Skeletal muscle tissue (tissue), 4 donors: ENCODE results near the gene ERC1. TPM values are rescaled to one million over a fixed set of nuclear protein-coding genes. Genes with fewer than 3 reads are reported as not detected.

Experiments
- H3K27ac ChIP-seq: one replicate; pipeline ENCODE4 v1.7.0; 2013; ENCODE audit warnings: mild to moderate bottlenecking, low read depth, low read length, inconsistent platforms
- H3K27me3 ChIP-seq, 3 donors: one replicate each; pipeline ENCODE4 v1.7.0; 2013; ENCODE audit warnings: low read length in 3 of 3; ENCODE audit not compliant: control insufficient read depth in 3 of 3, insufficient read depth in 3 of 3
- H3K36me3 ChIP-seq, 3 donors: one replicate each; pipeline ENCODE4 v1.7.0; 2013; ENCODE audit warnings: low read length in 3 of 3; ENCODE audit not compliant: control insufficient read depth in 3 of 3, insufficient read depth in 3 of 3
- H3K4me1 ChIP-seq, 3 donors: one replicate each; pipeline ENCODE4 v1.7.0; 2013; ENCODE audit warnings: low read length in 3 of 3, mild to moderate bottlenecking in 3 of 3; ENCODE audit not compliant: control insufficient read depth in 3 of 3, insufficient read depth in 3 of 3
- H3K4me3 ChIP-seq, 3 donors: one replicate each; pipeline ENCODE4 v1.7.0; 2013; ENCODE audit warnings: low read length in 3 of 3
- H3K9ac ChIP-seq, 3 donors: one replicate each; pipeline ENCODE4 v1.7.0; 2013; ENCODE audit warnings: low read length in 3 of 3, mild to moderate bottlenecking in 3 of 3, moderate library complexity in 2 of 3, low read depth in 1 of 3
- H3K9me3 ChIP-seq, 3 donors: one replicate each; pipeline ENCODE4 v1.7.0; 2013; ENCODE audit warnings: low read length in 3 of 3; ENCODE audit not compliant: control insufficient read depth in 3 of 3
- total RNA-seq: library from RNA; depleted of rRNA; stranded (reverse); fragments of >200 nt; gene quantifications from one replicate; pipeline ENCODE4 v1.2.3, GENCODE V29; 2014
- donor health status: Osteomylitis.

The ERC1 gene
- total RNA-seq, 1 donor from 2014 or later, result 56.9 TPM

GRCh38 chr12:1343422-1343821, 352.4 kb downstream of the ERC1 start:
- Histone ChIP-seq H3K9me3 (no peaks in the 10 kb centered on the region), H3K27ac (no peak overlapping the region), H3K9ac (no peak overlapping the region), H3K4me1 (peaks cover 7 to 11% (median 7%) of the 10 kb centered on the region in 3 donors), H3K36me3 (no peaks in the 10 kb centered on the region), H3K4me3 (no peak overlapping the region), H3K27me3 (no peaks in the 10 kb centered on the region)

- H3K4me3 ChIP-seq, result no peak overlapping the region
- H3K27me3 ChIP-seq, result no peaks in the 10 kb centered on the region
- no peaks in the 10 kb centered on the region for H3K9me3 ChIP-seq
- peaks cover 7 to 11% (median 7%) of the 10 kb centered on the region in 3 donors for H3K4me1 ChIP-seq
- H3K9ac ChIP-seq, result no peak overlapping the region
- H3K36me3 ChIP-seq, result no peaks in the 10 kb centered on the region
- no peak overlapping the region for H3K27ac ChIP-seq
Observed at GRCh38 chr12:1344245-1344644, 353.2 kb downstream of the ERC1 start.

- H3K27me3 ChIP-seq, result no peaks in the 10 kb centered on the region
- H3K27ac ChIP-seq, result no peak overlapping the region
- no peaks in the 10 kb centered on the region for H3K9me3 ChIP-seq
- no peak overlapping the region for H3K4me3 ChIP-seq
- no peaks in the 10 kb centered on the region for H3K36me3 ChIP-seq
- H3K4me1 ChIP-seq, result peaks cover 0 to 10% (median 5%) of the 10 kb centered on the region in 3 donors
- H3K9ac ChIP-seq, result no peak overlapping the region
Observed at GRCh38 chr12:1346126-1346525, 355.1 kb downstream of the ERC1 start.

GRCh38 chr12:1347294-1347693, 356.3 kb downstream of the ERC1 start:
- Histone ChIP-seq H3K27ac (no peak overlapping the region), H3K9me3 (no peaks in the 10 kb centered on the region), H3K27me3 (no peaks in the 10 kb centered on the region), H3K36me3 (no peaks in the 10 kb centered on the region), H3K4me1 (peaks cover 0 to 10% (median 5%) of the 10 kb centered on the region in 3 donors), H3K9ac (no peak overlapping the region), H3K4me3 (no peak overlapping the region)

- Histone ChIP-seq H3K27ac (no peak overlapping the region), H3K4me3 (no peak overlapping the region), H3K9ac (no peak overlapping the region), H3K27me3 (no peaks in the 10 kb centered on the region), H3K36me3 (no peaks in the 10 kb centered on the region), H3K4me1 (peaks cover 0 to 10% (median 5%) of the 10 kb centered on the region in 3 donors), H3K9me3 (no peaks in the 10 kb centered on the region)
Observed at GRCh38 chr12:1348606-1349005, 357.6 kb downstream of the ERC1 start.

- Histone ChIP-seq H3K27me3 (no peaks in the 10 kb centered on the region), H3K4me3 (no peak overlapping the region), H3K36me3 (no peaks in the 10 kb centered on the region), H3K27ac (no peak overlapping the region), H3K9ac (no peak overlapping the region), H3K9me3 (no peaks in the 10 kb centered on the region), H3K4me1 (peaks cover 0 to 10% (median 5%) of the 10 kb centered on the region in 3 donors)
Observed at GRCh38 chr12:1350055-1350933, 359.3 kb downstream of the ERC1 start.

GRCh38 chr12:1350934-1351240, 359.9 kb downstream of the ERC1 start:
- H3K9me3 ChIP-seq, result no peaks in the 10 kb centered on the region
- H3K9ac ChIP-seq, result no peak overlapping the region
- no peak overlapping the region for H3K27ac ChIP-seq
- H3K4me1 ChIP-seq, result peaks cover 0 to 10% (median 5%) of the 10 kb centered on the region in 3 donors
- H3K4me3 ChIP-seq, result no peak overlapping the region
- no peaks in the 10 kb centered on the region for H3K27me3 ChIP-seq
- no peaks in the 10 kb centered on the region for H3K36me3 ChIP-seq

- Histone ChIP-seq H3K27me3 (no peaks in the 10 kb centered on the region), H3K9me3 (no peaks in the 10 kb centered on the region), H3K27ac (no peak overlapping the region), H3K9ac (no peak overlapping the region), H3K36me3 (no peaks in the 10 kb centered on the region), H3K4me3 (no peak overlapping the region), H3K4me1 (peaks cover 0 to 10% (median 5%) of the 10 kb centered on the region in 3 donors)
Observed at GRCh38 chr12:1351926-1352325, 360.9 kb downstream of the ERC1 start.

- H3K4me1 ChIP-seq, result peaks cover 0 to 10% (median 5%) of the 10 kb centered on the region in 3 donors
- H3K9ac ChIP-seq, result no peak overlapping the region
- H3K36me3 ChIP-seq, result no peaks in the 10 kb centered on the region
- H3K9me3 ChIP-seq, result no peaks in the 10 kb centered on the region
- H3K27ac ChIP-seq, result no peak overlapping the region
- no peaks in the 10 kb centered on the region for H3K27me3 ChIP-seq
- no peak overlapping the region for H3K4me3 ChIP-seq
Observed at GRCh38 chr12:1353451-1353850, 362.4 kb downstream of the ERC1 start.

- H3K4me1 ChIP-seq, result peaks cover 0 to 7% (median under 1%) of the 10 kb centered on the region in 3 donors
- H3K9ac ChIP-seq, result no peak overlapping the region
- H3K27me3 ChIP-seq, result no peaks in the 10 kb centered on the region
- H3K4me3 ChIP-seq, result no peak overlapping the region
- no peaks in the 10 kb centered on the region for H3K36me3 ChIP-seq
- no peak overlapping the region for H3K27ac ChIP-seq
- no peaks in the 10 kb centered on the region for H3K9me3 ChIP-seq
Observed at GRCh38 chr12:1355396-1355795, 364.4 kb downstream of the ERC1 start.
